LNCAP (cell line): ENCODE results near the gene NPTXR.

ENCODE experiments used
- TF ChIP-seq, protein P1 (sequence below): fragments of 450-650 bp; IDR thresholded peaks from 2 replicates; pipeline ENCODE4 v1.5.1; 2017; ENCODE audit warnings: mild to moderate bottlenecking

NPTXR gene

DNA sequence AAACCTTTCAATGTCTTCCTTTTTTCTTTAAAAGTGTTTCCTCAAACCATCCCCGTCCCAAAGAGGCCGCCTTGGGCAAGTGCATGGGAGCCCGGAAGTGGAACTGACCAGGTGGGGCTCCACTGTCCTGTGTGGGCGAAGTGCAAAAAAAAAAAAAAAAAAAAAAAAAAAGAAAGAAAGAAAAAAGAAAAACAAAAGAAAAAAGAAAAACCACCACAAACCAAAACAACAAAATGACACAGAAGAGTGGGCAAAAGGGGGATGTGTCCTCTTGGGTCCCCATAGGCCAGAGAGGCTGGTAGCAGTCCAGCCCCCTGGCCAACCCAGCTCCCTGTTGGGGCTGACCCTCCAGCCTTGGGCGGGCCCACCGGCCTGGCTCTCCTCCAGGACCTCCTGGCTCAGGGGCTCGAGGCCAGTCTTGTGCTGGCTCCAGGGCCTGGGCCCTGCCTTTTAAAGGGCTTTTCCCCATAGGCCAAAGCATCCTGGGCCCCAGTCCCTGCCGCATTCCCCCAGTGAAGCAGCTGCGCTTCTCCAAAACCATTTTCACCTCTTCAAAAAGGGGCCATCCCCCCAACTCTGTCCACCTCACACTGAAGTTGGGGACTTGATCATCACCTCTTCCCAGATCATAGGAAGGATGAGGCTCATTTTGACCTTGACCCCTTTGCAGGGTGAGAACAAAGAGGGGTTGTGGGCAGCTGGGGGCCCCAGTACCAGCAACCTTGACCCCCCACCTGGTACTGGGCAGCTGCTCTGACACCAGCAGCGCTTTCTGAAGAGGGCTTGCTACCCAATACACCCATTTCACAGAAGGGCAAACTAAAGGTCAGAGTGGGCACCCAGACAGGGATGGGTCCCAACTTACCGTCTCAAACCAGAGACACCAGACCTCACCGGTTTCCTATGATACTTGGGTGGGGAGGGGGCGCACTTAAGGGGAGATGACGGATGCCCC is 18.8 kb upstream of the NPTXR start:
- TF ChIP-seq, protein P1, sequence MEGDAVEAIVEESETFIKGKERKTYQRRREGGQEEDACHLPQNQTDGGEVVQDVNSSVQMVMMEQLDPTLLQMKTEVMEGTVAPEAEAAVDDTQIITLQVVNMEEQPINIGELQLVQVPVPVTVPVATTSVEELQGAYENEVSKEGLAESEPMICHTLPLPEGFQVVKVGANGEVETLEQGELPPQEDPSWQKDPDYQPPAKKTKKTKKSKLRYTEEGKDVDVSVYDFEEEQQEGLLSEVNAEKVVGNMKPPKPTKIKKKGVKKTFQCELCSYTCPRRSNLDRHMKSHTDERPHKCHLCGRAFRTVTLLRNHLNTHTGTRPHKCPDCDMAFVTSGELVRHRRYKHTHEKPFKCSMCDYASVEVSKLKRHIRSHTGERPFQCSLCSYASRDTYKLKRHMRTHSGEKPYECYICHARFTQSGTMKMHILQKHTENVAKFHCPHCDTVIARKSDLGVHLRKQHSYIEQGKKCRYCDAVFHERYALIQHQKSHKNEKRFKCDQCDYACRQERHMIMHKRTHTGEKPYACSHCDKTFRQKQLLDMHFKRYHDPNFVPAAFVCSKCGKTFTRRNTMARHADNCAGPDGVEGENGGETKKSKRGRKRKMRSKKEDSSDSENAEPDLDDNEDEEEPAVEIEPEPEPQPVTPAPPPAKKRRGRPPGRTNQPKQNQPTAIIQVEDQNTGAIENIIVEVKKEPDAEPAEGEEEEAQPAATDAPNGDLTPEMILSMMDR: no peak

DNA sequence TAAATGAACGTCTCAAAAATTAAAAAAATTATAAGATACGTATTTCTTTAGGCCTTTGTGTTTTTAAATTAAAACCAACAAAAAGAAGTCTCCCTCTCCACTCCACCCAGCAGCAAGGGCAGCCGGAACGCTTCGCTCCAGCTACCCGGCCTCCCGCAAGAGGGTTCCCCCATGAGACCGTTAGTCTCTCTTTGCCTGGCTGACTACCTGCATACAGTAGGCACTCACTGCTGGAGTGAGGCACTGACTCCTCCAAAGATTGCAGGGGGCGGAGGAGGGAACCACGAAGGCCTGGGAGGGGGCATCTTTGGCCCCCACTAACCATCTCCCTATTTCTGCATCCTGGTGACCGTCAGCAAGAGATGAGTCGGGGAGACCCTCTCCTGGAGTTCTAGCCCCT is 18.1 kb upstream of the NPTXR start:
- TF ChIP-seq, protein P1: no peak

DNA sequence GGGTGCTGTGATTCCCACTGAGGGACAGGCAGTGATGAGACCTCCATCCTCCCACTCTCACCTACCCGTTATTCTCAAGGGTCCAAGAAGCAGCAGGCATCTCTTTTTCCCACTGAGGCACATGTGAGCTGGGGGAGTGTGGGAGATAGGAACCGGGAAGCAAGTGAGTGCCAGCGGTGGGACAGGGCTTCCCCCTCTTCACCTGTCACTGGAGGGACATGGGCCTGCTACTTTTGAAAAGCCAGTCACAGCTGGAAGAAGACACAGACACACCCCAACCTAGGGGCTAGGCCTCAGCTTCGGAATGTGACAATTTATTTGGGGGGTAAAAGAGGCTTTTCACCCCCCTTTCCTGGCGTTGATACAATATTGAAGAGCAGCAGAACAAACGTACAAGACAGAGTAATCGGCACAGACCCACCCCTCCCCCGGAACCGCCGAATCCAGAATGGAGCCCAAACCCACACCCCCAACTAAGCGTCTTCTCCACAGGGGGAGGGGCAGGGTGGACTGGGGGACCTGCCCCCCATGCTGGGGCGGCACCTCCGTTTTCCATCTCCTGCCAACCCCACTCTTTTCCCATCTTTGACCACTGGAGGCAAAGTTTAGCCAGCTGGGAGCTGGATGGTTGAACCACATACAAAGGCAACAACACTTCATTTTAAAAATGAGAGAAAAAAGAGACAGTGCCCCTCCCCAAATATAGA is 17.5 kb upstream of the NPTXR start:
- TF ChIP-seq, protein P1: no peak

DNA sequence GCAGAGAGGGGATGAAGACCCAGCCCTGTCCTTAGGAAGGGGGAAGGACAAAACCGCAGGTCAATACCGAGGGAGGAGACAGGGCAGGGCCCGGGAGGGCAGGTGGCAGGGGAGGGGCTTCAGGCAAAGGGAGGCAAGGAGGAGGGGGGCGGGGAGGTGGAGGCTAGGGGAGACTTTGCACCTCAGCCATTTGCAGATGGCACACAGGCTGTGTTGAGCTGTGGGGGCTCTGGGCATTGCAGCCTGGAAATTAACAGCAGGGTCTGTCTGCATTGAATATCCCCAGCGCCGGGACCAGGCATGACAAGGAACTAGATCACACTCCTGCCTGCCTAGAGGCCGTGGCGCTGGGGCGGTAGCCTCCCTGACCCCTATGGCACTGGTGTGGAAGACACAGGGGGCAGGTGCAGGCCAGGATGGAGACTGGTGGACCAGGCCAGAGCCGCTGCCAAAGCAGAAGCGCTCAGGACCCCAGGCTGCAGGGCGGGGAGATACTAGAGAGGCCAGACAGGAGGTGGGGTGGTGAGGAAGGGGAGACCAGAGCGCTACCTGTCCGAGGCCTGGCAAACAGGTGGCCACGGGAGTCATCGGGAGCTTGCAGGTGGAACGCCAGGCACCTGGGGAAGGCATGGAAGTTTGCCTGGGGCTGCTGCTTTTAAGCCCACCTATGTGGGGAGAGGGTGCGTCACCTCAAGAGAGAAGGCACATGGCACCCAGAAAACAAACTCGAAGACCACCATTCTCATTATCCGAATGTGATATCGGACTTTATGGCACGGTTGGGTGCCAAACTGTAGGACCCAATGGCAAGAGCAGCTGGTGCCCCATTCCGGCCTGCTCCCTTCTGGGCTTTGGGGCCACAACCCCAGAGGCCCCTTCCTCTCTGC is 16.7 kb upstream of the NPTXR start:
- TF ChIP-seq, protein P1: no peak

DNA sequence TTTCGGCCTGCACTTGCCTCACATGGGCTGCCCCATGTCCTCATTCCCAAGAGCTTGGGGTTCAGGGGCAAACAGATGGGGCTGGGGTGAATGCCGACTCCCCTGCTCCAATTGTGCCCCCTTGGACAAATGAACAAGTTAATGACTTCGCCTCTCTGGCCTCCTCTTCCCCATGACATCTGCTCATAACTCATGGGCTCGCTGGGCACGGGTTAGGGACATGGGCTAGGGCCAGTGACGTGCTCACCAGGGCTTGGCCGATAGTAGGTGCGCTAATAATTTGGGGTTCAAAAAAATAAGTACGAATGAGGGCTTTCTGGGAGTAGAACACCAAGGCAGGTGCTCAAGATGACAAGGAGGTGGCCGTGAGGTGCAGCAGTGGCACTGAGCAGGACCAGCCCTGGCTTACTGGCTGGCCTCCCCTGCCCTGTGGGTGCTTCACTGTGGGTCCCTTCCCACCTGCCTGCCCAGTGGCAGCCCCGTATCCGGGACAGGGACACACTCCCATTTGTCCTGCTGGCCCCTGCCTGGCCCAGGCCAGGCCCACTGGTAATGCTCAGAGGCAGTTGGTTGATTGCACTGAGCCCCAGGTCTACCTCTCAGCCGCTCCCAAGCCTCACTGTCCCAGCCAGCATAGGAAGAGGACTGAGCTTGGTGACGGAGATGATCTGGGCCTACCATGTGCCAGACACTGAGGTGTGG is 15.9 kb upstream of the NPTXR start:
- TF ChIP-seq, protein P1: no peak

DNA sequence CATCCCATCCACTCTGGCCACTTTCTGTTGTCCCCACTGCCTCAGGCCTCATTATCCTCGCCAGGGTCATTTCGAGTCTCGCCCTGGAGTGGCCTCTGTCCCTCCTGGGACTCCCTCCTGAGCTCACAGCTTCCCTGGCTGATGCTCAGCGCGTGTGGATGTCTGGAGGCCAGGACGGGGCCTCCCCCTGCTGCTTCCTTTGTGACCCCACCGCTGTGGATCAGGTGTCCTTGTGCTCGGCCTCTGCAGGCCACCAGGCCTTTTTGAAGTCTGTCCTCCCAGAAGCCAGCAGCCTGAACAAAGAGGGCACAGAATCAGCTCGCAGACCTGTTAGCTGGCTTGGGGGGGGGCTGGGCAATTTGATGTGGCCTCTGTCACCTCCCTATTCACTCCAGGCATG is 14.7 kb upstream of the NPTXR start:
- TF ChIP-seq, protein P1: no peak
